PC-3 (cell line): ENCODE data around the gene PTPRN2. TPM values are rescaled to one million over a fixed set of nuclear protein-coding genes. Genes with fewer than 3 reads are reported as not detected.

ENCODE experiments used
- ATAC-seq: fragments of 200-7000 bp; cut with Tn5 transposase; 2 replicates; pipeline ENCODE4 v1.9.1; 2020; ENCODE audit warnings: mild to moderate bottlenecking, moderate library complexity
- BruUV-seq: library from RNA; stranded (reverse); fragments of 400-500 nt; replicated peaks from 2 replicates; lab custom pipeline; 2021; lab: Mats Ljungman, UMichigan
- CTCF ChIA-PET: fragments of 300-600 bp; sonication (Branson Sonifier 250); formaldehyde crosslinking; loops from one replicate; lab custom pipeline; 2022; ENCODE audit warnings: antibody characterized with exemption; lab: Charles Lee
- POLR2A ChIA-PET: fragments of 300-600 bp; sonication (Branson Sonifier 250); formaldehyde crosslinking; loops from one replicate; lab custom pipeline; 2022; ENCODE audit warnings: antibody characterized with exemption; ENCODE audit not compliant: unreplicated experiment; lab: Charles Lee
- DNase-seq: peaks from one replicate; pipeline ENCODE4 v3.0.0-alpha.2; 2015
- H2AFZ ChIP-seq: fragments of 300-600 bp; sonication (generic); 2 replicates; pipeline ENCODE4 v1.6.0; 2016; ENCODE audit warnings: antibody characterized with exemption, low read length
- H3F3A ChIP-seq: fragments of 300-600 bp; sonication (generic); one replicate; pipeline ENCODE4 v1.6.0; 2017; ENCODE audit warnings: antibody characterized with exemption, low read length, control low read depth, mild to moderate bottlenecking; ENCODE audit not compliant: unreplicated experiment
- H3K27ac ChIP-seq: fragments of 300-600 bp; sonication (generic); 2 replicates; pipeline ENCODE4 v1.5.1; 2016; ENCODE audit warnings: mild to moderate bottlenecking, low read length
- H3K27me3 ChIP-seq: fragments of 300-600 bp; sonication (generic); 2 replicates; pipeline ENCODE4 v1.6.1; 2016; ENCODE audit warnings: low read length, mixed read lengths
- H3K36me3 ChIP-seq: fragments of 300-600 bp; sonication (generic); 2 replicates; pipeline ENCODE4 v1.6.1; 2016; ENCODE audit warnings: low read depth, mixed run types, low read length, mixed read lengths
- H3K4me1 ChIP-seq: fragments of 300-600 bp; sonication (generic); 2 replicates; pipeline ENCODE4 v1.5.1; 2016; ENCODE audit warnings: low read length; ENCODE audit not compliant: insufficient read depth
- H3K4me2 ChIP-seq: fragments of 300-600 bp; sonication (generic); 2 replicates; pipeline ENCODE4 v1.6.0; 2016; ENCODE audit warnings: low read length
- H3K4me3 ChIP-seq: fragments of 300-600 bp; sonication (generic); 2 replicates; pipeline ENCODE4 v1.5.1; 2016; ENCODE audit warnings: mild to moderate bottlenecking, low read length, mixed read lengths
- H3K79me2 ChIP-seq: fragments of 300-600 bp; sonication (generic); 2 replicates; pipeline ENCODE4 v1.6.1; 2017; ENCODE audit warnings: low read length, mixed read lengths
- H3K9ac ChIP-seq: fragments of 300-600 bp; sonication (generic); 2 replicates; pipeline ENCODE4 v1.6.0; 2016; ENCODE audit warnings: mild to moderate bottlenecking, low read length
- H3K9me2 ChIP-seq: fragments of 300-600 bp; sonication (generic); replicated peaks from 2 replicates; pipeline ENCODE4 v1.6.1; 2016; ENCODE audit warnings: mixed run types, low read length, mixed read lengths
- H3K9me3 ChIP-seq: fragments of 300-600 bp; sonication (generic); 2 replicates; pipeline ENCODE4 v1.6.1; 2016; ENCODE audit warnings: low read length, mixed read lengths
- H4K20me1 ChIP-seq: fragments of 300-600 bp; sonication (generic); 2 replicates; pipeline ENCODE4 v1.6.1; 2016; ENCODE audit warnings: low read length, mixed read lengths
- CTCF ChIP-seq: fragments of 300-600 bp; sonication (generic); conservative IDR thresholded peaks from 2 replicates; pipeline ENCODE4 v1.5.1; 2017; ENCODE audit warnings: antibody characterized with exemption, low read depth, mild to moderate bottlenecking, low read length
- EZH2 ChIP-seq: fragments of 300-600 bp; sonication (generic); IDR thresholded peaks from one replicate; pipeline ENCODE4 v1.6.1; 2017; ENCODE audit warnings: antibody characterized with exemption, mild to moderate bottlenecking, low read length; ENCODE audit not compliant: unreplicated experiment
- EZH2phosphoT487 ChIP-seq: fragments of 300-600 bp; sonication (generic); IDR thresholded peaks from 2 replicates; pipeline ENCODE4 v1.6.1; 2018; ENCODE audit warnings: mild to moderate bottlenecking, antibody characterized with exemption, low read length, borderline replicate concordance
- intact Hi-C: fragments of 100-400 bp; cut with micrococcal nuclease; formaldehyde crosslinking; loops from 2 replicates; pipeline ENCODE4 v1.9.0; 2023
- total RNA-seq: library from RNA; depleted of rRNA; stranded (reverse); fragments of >200 nt; gene quantifications from 2 replicates; pipeline ENCODE4 v1.2.3, GENCODE V29; 2014

PTPRN2 gene
- total RNA-seq, 1 experiment from 2014 or later = 3.2 TPM

GRCh38 chr7:157751951-157752673, 835.5 kb downstream of the PTPRN2 start:
- CTCF ChIA-PET = no interaction called here
- no peak for DNase-seq

GRCh38 chr7:157751406-157751805, 836.2 kb downstream of the PTPRN2 start:
- ChIA-PET POLR2A (no interaction called here), CTCF (no interaction called here)
- no peaks in the 10 kb centered on the region for H3K27me3 ChIP-seq
- no peaks in the 10 kb centered on the region for H3K9me2 ChIP-seq
- TF ChIP-seq CTCF = no peak
- TF ChIP-seq EZH2 = no peak
- TF ChIP-seq EZH2phosphoT487 = no peak
- ATAC-seq = no peak
- BruUV-seq = no TSS peak
- no peak overlapping the region for H3K4me3 ChIP-seq
- H3K9ac ChIP-seq = no peak overlapping the region
- no peak for DNase-seq
- H4K20me1 ChIP-seq = no peaks in the 10 kb centered on the region
- H3K9me3 ChIP-seq = no peaks in the 10 kb centered on the region
- no peaks in the 10 kb centered on the region for H3F3A ChIP-seq
- no peak overlapping the region for H3K4me2 ChIP-seq
- no peak overlapping the region for H2AFZ ChIP-seq
- no peaks in the 10 kb centered on the region for H3K79me2 ChIP-seq
- H3K36me3 ChIP-seq = no peaks in the 10 kb centered on the region
- intact Hi-C loops = no loop called here
- H3K4me1 ChIP-seq = no peaks in the 10 kb centered on the region
- H3K27ac ChIP-seq = no peak overlapping the region

More at GRCh38 chr7:157751951-157752673, 835.5 kb downstream of the PTPRN2 start:
- no peak overlapping the region for H2AFZ ChIP-seq
- no peaks in the 10 kb centered on the region for H3K9me2 ChIP-seq
- H4K20me1 ChIP-seq = no peaks in the 10 kb centered on the region
- no peak overlapping the region for H3K27ac ChIP-seq
- H3K9ac ChIP-seq = no peak overlapping the region
- TF ChIP-seq EZH2 (no peak), EZH2phosphoT487 (no peak), CTCF (no peak)
- H3K36me3 ChIP-seq = no peaks in the 10 kb centered on the region
- H3K9me3 ChIP-seq = no peaks in the 10 kb centered on the region
- ATAC-seq = no peak
- no peak overlapping the region for H3K4me2 ChIP-seq
- H3F3A ChIP-seq = no peaks in the 10 kb centered on the region
- POLR2A ChIA-PET = no interaction called here
- no peaks in the 10 kb centered on the region for H3K4me1 ChIP-seq
- intact Hi-C loops = no loop called here
- BruUV-seq = no TSS peak
- H3K4me3 ChIP-seq = no peak overlapping the region
- no peaks in the 10 kb centered on the region for H3K27me3 ChIP-seq
- no peaks in the 10 kb centered on the region for H3K79me2 ChIP-seq

- Histone ChIP-seq H3K27me3 (no peaks in the 10 kb centered on the region), H3K79me2 (no peaks in the 10 kb centered on the region), H3K4me1 (no peaks in the 10 kb centered on the region), H3K9me3 (no peaks in the 10 kb centered on the region), H3K4me2 (no peak overlapping the region), H4K20me1 (no peaks in the 10 kb centered on the region), H3K9me2 (no peaks in the 10 kb centered on the region), H2AFZ (no peak overlapping the region), H3K4me3 (no peak overlapping the region), H3K27ac (no peak overlapping the region), H3K36me3 (no peaks in the 10 kb centered on the region), H3K9ac (no peak overlapping the region), H3F3A (no peaks in the 10 kb centered on the region)
- no TSS peak for BruUV-seq
- TF ChIP-seq EZH2phosphoT487 (no peak), CTCF (no peak), EZH2 (no peak)
- intact Hi-C loops = no loop called here
- no peak for DNase-seq
- no peak for ATAC-seq
- ChIA-PET POLR2A (no interaction called here), CTCF (no interaction called here)
Observed at GRCh38 chr7:157750291-157750690, 837.3 kb downstream of the PTPRN2 start.
